K562 (cell line): ENCODE results near the gene CLCN6. TPM values are rescaled to one million over a fixed set of nuclear protein-coding genes. Genes with fewer than 3 reads are reported as not detected.
A peak's percentile ranks its signal among the peaks of the same experiment; 100 is the strongest.

Experiments used
- BCLAF1 ChIP-seq, 2 experiments: fragments of 450-650 bp in 1 of 2; IDR thresholded peaks; 2 replicates each; pipeline ENCODE4 v1.6.1; 2011 to 2017; ENCODE audit warnings: low read depth in 2 of 2, antibody characterized with exemption in 1 of 2, borderline replicate concordance in 1 of 2, low read length in 1 of 2, mild to moderate bottlenecking in 1 of 2, mixed read lengths in 1 of 2; ENCODE audit not compliant: control insufficient read depth in 1 of 2
- CBX3 ChIP-seq, 2 experiments: IDR thresholded peaks; 1 replicate in 1 of 2; 2 replicates in 1 of 2; pipeline ENCODE4 v1.6.1; 2012; ENCODE audit warnings: inconsistent platforms in 2 of 2, low read length in 2 of 2, borderline replicate concordance in 1 of 2, control low read depth in 1 of 2
- FOXM1 ChIP-seq, 2 experiments: fragments of 450-650 bp in 1 of 2; sonication (generic) in 1 of 2; formaldehyde crosslinking in 1 of 2; IDR thresholded peaks; 2 replicates each; pipeline versions ENCODE4 v1.6.1 to v1.9.0; 2017 to 2022; ENCODE audit warnings: low read depth in 2 of 2, mild to moderate bottlenecking in 2 of 2, missing genetic modification reagents in 1 of 2, moderate library complexity in 1 of 2
- GTF2A2 ChIP-seq: IDR thresholded peaks from 2 replicates; pipeline ENCODE4 v1.6.1; 2016; ENCODE audit warnings: mild to moderate bottlenecking, missing genetic modification characterization, missing compliant biosample characterization
- LCOR ChIP-seq: sonication (generic); formaldehyde crosslinking; IDR thresholded peaks from 2 replicates; pipeline ENCODE4 v1.8.0; 2022; ENCODE audit warnings: mild to moderate bottlenecking, missing genetic modification reagents
- MTA1 ChIP-seq: fragments of 450-650 bp; IDR thresholded peaks from 2 replicates; pipeline ENCODE4 v1.6.1; 2017; ENCODE audit warnings: borderline replicate concordance
- NCOA6 ChIP-seq: fragments of 450-650 bp; IDR thresholded peaks from 2 replicates; pipeline ENCODE4 v1.6.1; 2017; ENCODE audit warnings: mild to moderate bottlenecking
- RBBP5 ChIP-seq: fragments of 200-600 bp; sonication (generic); IDR thresholded peaks from 2 replicates; pipeline ENCODE4 v1.6.1; 2012; ENCODE audit warnings: borderline replicate concordance, mild to moderate bottlenecking, low read length, control low read depth, inconsistent platforms; ENCODE audit not compliant: insufficient read depth, poor library complexity, severe bottlenecking
- RBFOX2 ChIP-seq: fragments of 200-400 bp; formaldehyde crosslinking; IDR thresholded peaks from 2 replicates; pipeline ENCODE4 v1.6.1; 2017; ENCODE audit warnings: low read depth, mild to moderate bottlenecking, low read length, moderate library complexity
- RBM17 ChIP-seq: fragments of 200-400 bp; formaldehyde crosslinking; IDR thresholded peaks from 2 replicates; pipeline ENCODE4 v1.6.1; 2017; ENCODE audit warnings: low read depth, mild to moderate bottlenecking, low read length, borderline replicate concordance
- SMARCA5 ChIP-seq: fragments of 450-650 bp; IDR thresholded peaks from 2 replicates; pipeline ENCODE4 v1.6.1; 2016
- TFAP4 ChIP-seq: sonication (generic); formaldehyde crosslinking; IDR thresholded peaks from 2 replicates; pipeline ENCODE4 v1.8.0; 2022; ENCODE audit warnings: missing genetic modification reagents, mild to moderate bottlenecking, moderate library complexity, borderline replicate concordance
- ZFP30 ChIP-seq: fragments of 250-450 bp; sonication (Bioruptor Pico); IDR thresholded peaks from 2 replicates; pipeline ENCODE4 v1.8.0; 2022; ENCODE audit warnings: moderate library complexity, mild to moderate bottlenecking, inconsistent platforms, borderline replicate concordance
- ZNF354B ChIP-seq: fragments of 250-450 bp; sonication (Bioruptor Pico); IDR thresholded peaks from 2 replicates; pipeline ENCODE4 v1.4.0; 2020
- ZNF445 ChIP-seq: fragments of 250-450 bp; sonication (Bioruptor Pico); IDR thresholded peaks from 2 replicates; pipeline ENCODE4 v1.4.0; 2020; ENCODE audit warnings: low read depth, mild to moderate bottlenecking, moderate library complexity
- polyA plus RNA-seq, 8 experiments: library from polyadenylated mRNA; depleted of rRNA in 4 of 8; stranded (reverse) in 5 of 8; unstranded in 3 of 8; fragments of >200 nt; fragmentation: Nextera tagmentation in 2 of 8; fragmentation: Illumina TruSeq in 1 of 8; extraction: Ambion mirVana in 2 of 8; extraction: Trizol in 1 of 8; gene quantifications; 2 replicates each; pipeline versions ENCODE4 v1.2.1 to v1.2.3, GENCODE V29; 2011 to 2014; ENCODE audit warnings: inconsistent platforms in 1 of 8, missing spikeins in 1 of 8
- total RNA-seq, 7 experiments: library from RNA; depleted of rRNA in 6 of 7; stranded (reverse); fragments of >200 nt in 6 of 7; fragmentation: Illumina TruSeq in 2 of 7; extraction: Trizol in 2 of 7; gene quantifications; 2 replicates each; pipeline versions ENCODE4 v1.2.1 to v1.2.3, GENCODE V29; 2011 to 2021; ENCODE audit warnings: low replicate concordance in 1 of 7
- TF ChIP-seq, protein P1 (sequence below), 2 experiments: fragments of 450-650 bp in 1 of 2; sonication (generic) in 1 of 2; formaldehyde crosslinking in 1 of 2; IDR thresholded peaks in 1 of 2; conservative IDR thresholded peaks in 1 of 2; 2 replicates each; pipeline versions ENCODE4 v1.6.1 to v1.8.1; 2016 to 2023; ENCODE audit warnings: mild to moderate bottlenecking in 2 of 2, moderate library complexity in 2 of 2, inconsistent platforms in 1 of 2, missing genetic modification reagents in 1 of 2
- TF ChIP-seq, protein P2 (sequence below): fragments of 250-450 bp; sonication (Bioruptor Pico); IDR thresholded peaks from 2 replicates; pipeline ENCODE4 v1.8.0; 2021; ENCODE audit warnings: mild to moderate bottlenecking, moderate library complexity

CLCN6 gene
- total and polyA plus RNA-seq, 9 of the 15 experiments (the other 6 are each of a cell fraction or from before 2014, with no cell fraction given), result 2.0 to 21.8 (median 13.6) TPM

DNA sequence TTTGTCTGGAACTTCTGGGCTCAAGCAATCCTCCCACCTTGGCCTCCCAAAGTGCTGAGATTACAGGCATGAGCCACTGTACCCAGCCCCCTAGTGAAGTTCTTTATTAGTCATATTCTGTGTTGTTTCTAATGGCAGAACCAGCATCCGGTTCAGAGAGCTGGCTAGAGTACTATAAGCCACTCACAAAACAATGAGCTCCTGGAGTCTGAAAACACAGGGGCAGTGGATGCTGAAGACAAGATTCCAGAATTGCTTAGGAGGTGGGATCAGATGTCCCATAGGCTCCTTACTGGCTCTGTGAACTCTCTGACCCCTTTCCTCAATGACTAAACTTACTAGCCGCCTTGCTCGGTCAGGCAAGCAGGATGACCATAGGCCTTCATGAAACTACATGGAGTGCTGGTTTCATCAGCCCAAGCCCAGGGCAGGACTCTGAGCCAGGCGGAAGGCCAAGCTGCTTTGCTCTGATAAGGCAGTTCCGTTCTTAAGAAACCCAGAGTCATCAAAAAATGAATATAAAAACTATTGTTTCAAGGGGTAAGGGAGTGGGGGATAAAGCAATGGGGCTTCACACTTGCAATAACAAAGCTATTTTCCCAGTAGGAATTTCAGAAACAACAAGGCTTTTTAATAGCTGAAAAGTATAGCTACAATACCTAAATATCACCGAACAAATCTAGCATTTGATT, 8.3 kb upstream of the CLCN6 start (continued):
- peak; percentile 51; the same call in 1 of the 2 replicates for TF ChIP-seq SMARCA5
- TF ChIP-seq, protein P1, sequence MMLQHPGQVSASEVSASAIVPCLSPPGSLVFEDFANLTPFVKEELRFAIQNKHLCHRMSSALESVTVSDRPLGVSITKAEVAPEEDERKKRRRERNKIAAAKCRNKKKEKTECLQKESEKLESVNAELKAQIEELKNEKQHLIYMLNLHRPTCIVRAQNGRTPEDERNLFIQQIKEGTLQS (IDR thresholded peaks at IDR 0.05), result no peak
- TF ChIP-seq, protein P1 (CRISPR knock-in tag; conservative IDR thresholded peaks at IDR 0.05), result peak; percentile 61; the same call in 1 of the 2 replicates
- 0 out of 2 replicates have a peak, but pooled peaks have one; percentile 41 for TF ChIP-seq GTF2A2 (tag)
- TF ChIP-seq ZFP30 (CRISPR knock-in tag), result no peak
- TF ChIP-seq, protein P2, sequence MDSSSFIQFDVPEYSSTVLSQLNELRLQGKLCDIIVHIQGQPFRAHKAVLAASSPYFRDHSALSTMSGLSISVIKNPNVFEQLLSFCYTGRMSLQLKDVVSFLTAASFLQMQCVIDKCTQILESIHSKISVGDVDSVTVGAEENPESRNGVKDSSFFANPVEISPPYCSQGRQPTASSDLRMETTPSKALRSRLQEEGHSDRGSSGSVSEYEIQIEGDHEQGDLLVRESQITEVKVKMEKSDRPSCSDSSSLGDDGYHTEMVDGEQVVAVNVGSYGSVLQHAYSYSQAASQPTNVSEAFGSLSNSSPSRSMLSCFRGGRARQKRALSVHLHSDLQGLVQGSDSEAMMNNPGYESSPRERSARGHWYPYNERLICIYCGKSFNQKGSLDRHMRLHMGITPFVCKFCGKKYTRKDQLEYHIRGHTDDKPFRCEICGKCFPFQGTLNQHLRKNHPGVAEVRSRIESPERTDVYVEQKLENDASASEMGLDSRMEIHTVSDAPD (CRISPR knock-in tag), result no peak
- TF ChIP-seq BCLAF1 (IDR thresholded peaks at IDR 0.05; ENCODE audit: borderline replicate concordance in 1 of 2, control insufficient read depth in 1 of 2, low read depth in 2 of 2, low read length in 1 of 2), result 0 out of 4 replicates have a peak, but pooled peaks of 1 of the 2 experiments have one; percentile 17
- peak; percentile 32; the same call in 1 of the 2 replicates for TF ChIP-seq ZNF445 (CRISPR knock-in tag)
- peak; percentile 51; the same call in 1 of the 2 replicates for TF ChIP-seq RBFOX2
- peak; percentile 76 for TF ChIP-seq RBBP5
- TF ChIP-seq RBM17, result no peak
- peak; percentile 79 for TF ChIP-seq TFAP4
- TF ChIP-seq NCOA6, result no peak
- TF ChIP-seq ZNF354B (CRISPR knock-in tag), result peak; percentile 8; the same call in 1 of the 2 replicates
- peak; percentile 36; the same call in 1 of the 2 replicates for TF ChIP-seq MTA1
- no peak for TF ChIP-seq LCOR
- peak in 1 of 2 experiments; percentile 75; a peak in 1 of 3 replicates for TF ChIP-seq CBX3 (IDR thresholded peaks at IDR 0.05; ENCODE audit: borderline replicate concordance in 1 of 2, low read length in 2 of 2)
- TF ChIP-seq FOXM1 (IDR thresholded peaks at IDR 0.05; ENCODE audit: low read depth), result peak; percentile 83
- TF ChIP-seq FOXM1 (CRISPR knock-in tag; IDR thresholded peaks at IDR 0.05; ENCODE audit: low read depth), result no peak
